OCI-LY7 (cell line): ENCODE data around the gene RRP15. TPM values are rescaled to one million over a fixed set of nuclear protein-coding genes. Genes with fewer than 3 reads are reported as not detected.

Experiments
- BruUV-seq: library from RNA; stranded (reverse); fragments of 400-500 nt; replicated peaks from 2 replicates; lab custom pipeline; 2021; lab: Mats Ljungman, UMichigan
- CTCF ChIA-PET: fragments of 300-600 bp; sonication (Branson Sonifier 250); formaldehyde crosslinking; loops from one replicate; lab custom pipeline; 2022; ENCODE audit warnings: antibody characterized with exemption; ENCODE audit not compliant: unreplicated experiment; lab: Charles Lee
- POLR2A ChIA-PET: fragments of 300-600 bp; sonication (Branson Sonifier 250); formaldehyde crosslinking; loops from one replicate; lab custom pipeline; 2022; ENCODE audit warnings: antibody characterized with exemption; lab: Charles Lee
- DNase-seq: peaks from one replicate; pipeline ENCODE4 v3.0.0-alpha.2; 2015; ENCODE audit warnings: low spot score
- H2AFZ ChIP-seq: fragments of 200-600 bp; sonication (generic), shearing (Covaris generic); 2 replicates; pipeline ENCODE4 v1.6.1; 2014; ENCODE audit warnings: mild to moderate bottlenecking, antibody characterized with exemption, low read length, moderate library complexity
- H3K27ac ChIP-seq: fragments of 200-600 bp; sonication (generic); 2 replicates; pipeline ENCODE4 v1.5.1; 2014; ENCODE audit warnings: mixed run types, low read depth, mild to moderate bottlenecking, moderate library complexity, low read length, inconsistent platforms; ENCODE audit not compliant: poor library complexity, severe bottlenecking
- H3K36me3 ChIP-seq: fragments of 200-600 bp; sonication (generic); 2 replicates; pipeline ENCODE4 v1.6.1; 2014; ENCODE audit warnings: mild to moderate bottlenecking, antibody characterized with exemption, low read length, moderate library complexity, mixed read lengths; ENCODE audit not compliant: insufficient read depth
- H3K4me1 ChIP-seq: fragments of 200-600 bp; sonication (generic); 2 replicates; pipeline ENCODE4 v1.5.1; 2014; ENCODE audit warnings: mild to moderate bottlenecking, low read length; ENCODE audit not compliant: insufficient read depth, poor library complexity, severe bottlenecking
- H3K4me2 ChIP-seq: fragments of 200-600 bp; sonication (generic); 2 replicates; pipeline ENCODE4 v1.6.1; 2014; ENCODE audit warnings: mild to moderate bottlenecking, low read length
- H3K4me3 ChIP-seq: fragments of 200-600 bp; sonication (generic); 2 replicates; pipeline ENCODE4 v1.5.1; 2014; ENCODE audit warnings: mild to moderate bottlenecking, low read depth, low read length; ENCODE audit not compliant: poor library complexity, severe bottlenecking
- H3K79me2 ChIP-seq: fragments of 200-600 bp; sonication (generic); 2 replicates; pipeline ENCODE4 v1.6.1; 2016; ENCODE audit warnings: low read depth, mild to moderate bottlenecking, low read length, moderate library complexity, mixed read lengths; ENCODE audit not compliant: insufficient read depth
- H3K9me2 ChIP-seq: fragments of 200-600 bp; sonication (generic); 2 replicates; pipeline ENCODE4 v1.6.1; 2016; ENCODE audit warnings: mild to moderate bottlenecking, low read length, mixed read lengths; ENCODE audit not compliant: insufficient read depth
- H3K9me3 ChIP-seq: fragments of 200-600 bp; sonication (generic); 2 replicates; pipeline ENCODE4 v1.6.1; 2014; ENCODE audit warnings: mild to moderate bottlenecking, mixed run types, low read length, mixed read lengths
- H4K20me1 ChIP-seq: fragments of 200-600 bp; sonication (generic); 2 replicates; pipeline ENCODE4 v1.6.1; 2014; ENCODE audit warnings: mild to moderate bottlenecking, antibody characterized with exemption, low read length, moderate library complexity, mixed read lengths; ENCODE audit not compliant: insufficient read depth
- EZH2phosphoT487 ChIP-seq: fragments of 200-600 bp; sonication (generic); IDR thresholded peaks from 2 replicates; pipeline ENCODE4 v1.6.1; 2018; ENCODE audit warnings: low read depth, borderline replicate concordance, mild to moderate bottlenecking, mixed run types, antibody characterized with exemption, low read length, moderate library complexity, mixed read lengths
- intact Hi-C: fragments of 100-400 bp; cut with micrococcal nuclease; formaldehyde crosslinking; loops from one replicate; pipeline ENCODE4 v1.10.0; 2022; ENCODE audit not compliant: unreplicated experiment
- total RNA-seq, 2 experiments: library from RNA; depleted of rRNA in 1 of 2; stranded (reverse); fragments of >200 nt in 1 of 2; shearing (Covaris generic) in 1 of 2; gene quantifications; 2 replicates each; pipeline ENCODE4 v1.2.3, GENCODE V29; 2014 to 2022
- TF ChIP-seq, protein P1 (sequence below): fragments of 200-600 bp; sonication (generic); conservative IDR thresholded peaks from 2 replicates; pipeline ENCODE4 v1.5.1; 2014; ENCODE audit warnings: mild to moderate bottlenecking, antibody characterized with exemption, low read length, moderate library complexity, mixed read lengths

RRP15 gene
- total RNA-seq, 2 experiments from 2014 or later, result 7.2 to 21.9 TPM

DNA sequence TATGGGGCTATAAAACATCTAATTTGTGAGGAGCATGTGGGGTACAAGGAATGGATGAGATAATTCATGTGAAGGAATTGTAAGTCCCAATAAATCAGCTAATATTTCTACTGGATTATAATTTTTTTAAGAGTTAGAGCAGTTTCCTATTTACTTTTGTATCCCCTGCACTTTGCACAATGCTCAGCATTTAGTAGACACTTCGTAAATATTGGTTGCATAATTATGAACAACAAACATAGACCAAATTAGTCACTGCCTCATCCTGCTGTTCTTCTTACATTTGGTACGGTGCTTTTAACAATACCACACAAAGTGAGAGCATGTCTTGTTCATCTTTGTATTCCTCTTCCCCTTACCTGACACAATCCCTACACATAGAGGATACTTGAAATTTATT lies 27.1 kb upstream of the RRP15 start:
- H3K27ac ChIP-seq, result no peak overlapping the region
- no peaks in the 10 kb centered on the region for H3K4me1 ChIP-seq
- ChIA-PET CTCF (no interaction called here), POLR2A (no interaction called here)
- H3K79me2 ChIP-seq, result no peaks in the 10 kb centered on the region
- TF ChIP-seq EZH2phosphoT487, result no peak
- TF ChIP-seq, protein P1, sequence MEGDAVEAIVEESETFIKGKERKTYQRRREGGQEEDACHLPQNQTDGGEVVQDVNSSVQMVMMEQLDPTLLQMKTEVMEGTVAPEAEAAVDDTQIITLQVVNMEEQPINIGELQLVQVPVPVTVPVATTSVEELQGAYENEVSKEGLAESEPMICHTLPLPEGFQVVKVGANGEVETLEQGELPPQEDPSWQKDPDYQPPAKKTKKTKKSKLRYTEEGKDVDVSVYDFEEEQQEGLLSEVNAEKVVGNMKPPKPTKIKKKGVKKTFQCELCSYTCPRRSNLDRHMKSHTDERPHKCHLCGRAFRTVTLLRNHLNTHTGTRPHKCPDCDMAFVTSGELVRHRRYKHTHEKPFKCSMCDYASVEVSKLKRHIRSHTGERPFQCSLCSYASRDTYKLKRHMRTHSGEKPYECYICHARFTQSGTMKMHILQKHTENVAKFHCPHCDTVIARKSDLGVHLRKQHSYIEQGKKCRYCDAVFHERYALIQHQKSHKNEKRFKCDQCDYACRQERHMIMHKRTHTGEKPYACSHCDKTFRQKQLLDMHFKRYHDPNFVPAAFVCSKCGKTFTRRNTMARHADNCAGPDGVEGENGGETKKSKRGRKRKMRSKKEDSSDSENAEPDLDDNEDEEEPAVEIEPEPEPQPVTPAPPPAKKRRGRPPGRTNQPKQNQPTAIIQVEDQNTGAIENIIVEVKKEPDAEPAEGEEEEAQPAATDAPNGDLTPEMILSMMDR, result no peak
- no peaks in the 10 kb centered on the region for H3K9me2 ChIP-seq
- no peak overlapping the region for H3K4me2 ChIP-seq
- no peaks in the 10 kb centered on the region for H3K9me3 ChIP-seq
- no TSS peak for BruUV-seq
- no peak overlapping the region for H2AFZ ChIP-seq
- intact Hi-C loops, result no loop called here
- no peaks in the 10 kb centered on the region for H3K36me3 ChIP-seq
- H4K20me1 ChIP-seq, result no peaks in the 10 kb centered on the region
- no peak overlapping the region for H3K4me3 ChIP-seq
- DNase-seq, result no peak

DNA sequence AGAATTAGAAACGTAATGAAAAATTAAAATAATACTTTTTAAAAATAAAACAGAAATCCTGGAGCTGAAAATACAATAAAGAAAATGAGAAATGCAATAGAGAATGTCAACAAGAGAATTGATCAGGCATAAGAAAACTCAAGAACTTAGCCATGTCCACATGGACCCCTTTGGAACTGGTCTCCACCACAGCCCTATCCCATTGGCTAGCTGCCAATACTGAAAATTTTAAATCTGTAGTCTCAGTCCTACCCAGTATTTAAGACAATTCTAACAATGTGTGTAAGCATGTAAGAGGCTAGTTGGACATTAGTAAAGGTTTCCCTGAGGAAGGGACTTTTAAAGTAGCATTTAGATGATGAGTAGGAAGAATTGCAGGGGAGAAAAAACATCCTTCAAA lies 25.8 kb upstream of the RRP15 start:
- Histone ChIP-seq H2AFZ (no peak overlapping the region), H3K9me2 (no peaks in the 10 kb centered on the region), H3K79me2 (no peaks in the 10 kb centered on the region), H3K4me1 (no peaks in the 10 kb centered on the region), H3K4me2 (no peak overlapping the region), H4K20me1 (no peaks in the 10 kb centered on the region), H3K9me3 (no peaks in the 10 kb centered on the region), H3K27ac (no peak overlapping the region), H3K4me3 (no peak overlapping the region), H3K36me3 (no peaks in the 10 kb centered on the region)
- TF ChIP-seq, protein P1, result no peak
- no peak for TF ChIP-seq EZH2phosphoT487
- CTCF ChIA-PET, result no interaction called here
- BruUV-seq, result no TSS peak
- POLR2A ChIA-PET, result interaction anchor here (0.5 to 1.0 kb wide), 3 partner anchors 11 to 131 kb away, joined by 3 to 7 read pairs (median 3); no protein-coding TSS in a partner anchor
- intact Hi-C loops, result no loop called here
- no peak for DNase-seq

DNA sequence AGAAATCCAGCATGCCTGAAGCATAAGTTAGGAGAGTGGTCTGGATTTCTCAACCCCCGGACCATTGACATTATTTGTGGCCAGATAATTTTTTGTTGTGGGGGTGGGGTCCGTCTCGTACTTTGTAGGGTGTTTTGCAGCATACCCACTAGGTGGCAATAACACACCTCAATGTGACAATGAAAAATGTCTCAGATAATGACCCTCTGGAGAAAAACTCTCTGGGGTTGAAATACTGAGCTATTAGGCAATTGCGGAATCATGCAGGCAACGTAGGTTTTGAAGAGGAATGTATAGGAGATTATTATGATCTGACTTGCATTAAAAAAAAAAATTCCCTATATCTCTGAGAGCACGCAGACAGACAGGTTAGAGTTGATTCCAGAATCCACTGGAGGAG lies 25.3 kb upstream of the RRP15 start:
- TF ChIP-seq, protein P1, result peak; percentile 84
- TF ChIP-seq EZH2phosphoT487, result no peak
- Histone ChIP-seq H3K9me2 (no peaks in the 10 kb centered on the region), H3K4me2 (no peak overlapping the region), H4K20me1 (no peaks in the 10 kb centered on the region), H3K4me3 (no peak overlapping the region), H3K27ac (no peak overlapping the region), H3K79me2 (no peaks in the 10 kb centered on the region), H2AFZ (no peak overlapping the region), H3K9me3 (no peaks in the 10 kb centered on the region), H3K36me3 (no peaks in the 10 kb centered on the region), H3K4me1 (no peaks in the 10 kb centered on the region)
- BruUV-seq, result no TSS peak
- POLR2A ChIA-PET, result interaction anchor here (0.6 to 1.0 kb wide), 3 partner anchors 10 to 130 kb away, joined by 3 to 7 read pairs (median 3); no protein-coding TSS in a partner anchor
- peak; percentile 46 for DNase-seq
- intact Hi-C loops, result no loop called here
- CTCF ChIA-PET, result no interaction called here
